Endothelial cell of umbilical vein (primary cell): Measurements from ENCODE around the gene CHID1.

Experiments used
- EZH2 ChIP-seq: IDR thresholded peaks from 2 replicates; pipeline ENCODE4 v1.6.1; 2012; ENCODE audit warnings: borderline replicate concordance, low read depth, mild to moderate bottlenecking, moderate library complexity, low read length, inconsistent platforms; ENCODE audit not compliant: severe bottlenecking
- FOS ChIP-seq: IDR thresholded peaks from 2 replicates; pipeline ENCODE4 v1.6.1; 2011; ENCODE audit warnings: mild to moderate bottlenecking, low read length, moderate library complexity, borderline replicate concordance; ENCODE audit not compliant: insufficient read depth
- TF ChIP-seq, protein P1 (sequence below), 2 donors: IDR thresholded peaks; 1 replicate in 1 of 2; 2 replicates in 1 of 2; pipeline ENCODE4 v1.5.1; 2011; ENCODE audit warnings: low read length in 2 of 2, mild to moderate bottlenecking in 2 of 2, moderate library complexity in 2 of 2, control low read depth in 1 of 2, inconsistent platforms in 1 of 2, low read depth in 1 of 2; ENCODE audit not compliant: insufficient read depth in 1 of 2; ENCODE audit errors: extremely low read depth in 1 of 2

DNA sequence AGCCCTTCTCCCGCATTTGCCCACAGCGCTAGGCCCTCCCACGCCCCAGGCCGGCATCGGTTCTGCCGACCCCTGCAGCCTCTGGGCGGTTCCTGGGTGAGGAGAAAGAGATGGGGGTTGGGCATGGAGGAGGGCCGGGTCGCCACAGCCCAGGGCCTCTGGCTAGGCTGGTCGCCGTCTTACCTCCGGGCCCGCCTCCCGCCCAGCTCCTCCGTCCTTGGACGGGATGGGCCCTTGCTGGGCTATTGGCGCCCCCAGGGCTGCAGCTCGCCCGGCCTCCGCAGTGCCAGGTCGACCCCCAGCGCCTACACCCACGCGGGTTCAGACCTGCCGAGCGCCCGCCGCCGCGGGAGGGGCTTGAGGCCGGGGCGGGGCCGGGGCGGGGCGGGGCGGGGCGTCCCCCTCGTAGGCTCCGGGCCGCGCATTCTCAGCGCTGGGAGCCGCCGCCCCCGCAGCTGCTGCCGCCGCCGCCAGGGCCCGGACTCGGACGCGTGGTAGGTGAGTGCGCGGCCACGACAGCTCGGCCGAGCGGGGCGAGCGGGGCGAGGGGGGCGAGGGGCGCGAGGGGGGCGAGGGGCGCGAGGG lies 78.0 kb downstream of the CHID1 start, which contains the start of gene CD151:
- TF ChIP-seq, protein P1, sequence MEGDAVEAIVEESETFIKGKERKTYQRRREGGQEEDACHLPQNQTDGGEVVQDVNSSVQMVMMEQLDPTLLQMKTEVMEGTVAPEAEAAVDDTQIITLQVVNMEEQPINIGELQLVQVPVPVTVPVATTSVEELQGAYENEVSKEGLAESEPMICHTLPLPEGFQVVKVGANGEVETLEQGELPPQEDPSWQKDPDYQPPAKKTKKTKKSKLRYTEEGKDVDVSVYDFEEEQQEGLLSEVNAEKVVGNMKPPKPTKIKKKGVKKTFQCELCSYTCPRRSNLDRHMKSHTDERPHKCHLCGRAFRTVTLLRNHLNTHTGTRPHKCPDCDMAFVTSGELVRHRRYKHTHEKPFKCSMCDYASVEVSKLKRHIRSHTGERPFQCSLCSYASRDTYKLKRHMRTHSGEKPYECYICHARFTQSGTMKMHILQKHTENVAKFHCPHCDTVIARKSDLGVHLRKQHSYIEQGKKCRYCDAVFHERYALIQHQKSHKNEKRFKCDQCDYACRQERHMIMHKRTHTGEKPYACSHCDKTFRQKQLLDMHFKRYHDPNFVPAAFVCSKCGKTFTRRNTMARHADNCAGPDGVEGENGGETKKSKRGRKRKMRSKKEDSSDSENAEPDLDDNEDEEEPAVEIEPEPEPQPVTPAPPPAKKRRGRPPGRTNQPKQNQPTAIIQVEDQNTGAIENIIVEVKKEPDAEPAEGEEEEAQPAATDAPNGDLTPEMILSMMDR (IDR thresholded peaks at IDR 0.05; ENCODE audit: extremely low read depth in 1 of 2, insufficient read depth in 1 of 2, low read depth in 1 of 2, low read length in 2 of 2), result no peak
- no peak for TF ChIP-seq FOS
- no peak for TF ChIP-seq EZH2
